GM06990 (cell line): ENCODE results near the gene ATP2C2.

Experiments used
- DNase-seq: peaks from one replicate; pipeline ENCODE4 v3.0.0-alpha.2; 2011; ENCODE audit not compliant: insufficient read length; ENCODE audit errors: extremely low read depth
- H3K27me3 ChIP-seq: replicated peaks from 2 replicates; pipeline ENCODE4 v1.6.0; 2011; ENCODE audit warnings: low read length; ENCODE audit not compliant: control insufficient read depth, insufficient read depth
- H3K36me3 ChIP-seq: 2 replicates; pipeline ENCODE4 v1.5.1; 2011; ENCODE audit warnings: low read length; ENCODE audit not compliant: control insufficient read depth, insufficient read depth
- H3K4me3 ChIP-seq: replicated peaks from 2 replicates; pipeline ENCODE4 v1.5.1; 2011; ENCODE audit warnings: low read depth, mild to moderate bottlenecking, control low read depth, low read length
- CTCF ChIP-seq: IDR thresholded peaks from 2 replicates; pipeline ENCODE4 v1.5.1; 2011; ENCODE audit warnings: low read length, control low read depth, mild to moderate bottlenecking, inconsistent platforms; ENCODE audit not compliant: insufficient read depth, poor library complexity, severe bottlenecking

The ATP2C2 gene

GRCh38 chr16:84358601-84359295, 9.6 kb upstream of the ATP2C2 start:
- Histone ChIP-seq H3K27me3 (no peaks in the 10 kb centered on the region), H3K36me3 (no peaks in the 10 kb centered on the region), H3K4me3 (no peak overlapping the region)
- DNase-seq: no peak
- TF ChIP-seq CTCF: no peak

DNA sequence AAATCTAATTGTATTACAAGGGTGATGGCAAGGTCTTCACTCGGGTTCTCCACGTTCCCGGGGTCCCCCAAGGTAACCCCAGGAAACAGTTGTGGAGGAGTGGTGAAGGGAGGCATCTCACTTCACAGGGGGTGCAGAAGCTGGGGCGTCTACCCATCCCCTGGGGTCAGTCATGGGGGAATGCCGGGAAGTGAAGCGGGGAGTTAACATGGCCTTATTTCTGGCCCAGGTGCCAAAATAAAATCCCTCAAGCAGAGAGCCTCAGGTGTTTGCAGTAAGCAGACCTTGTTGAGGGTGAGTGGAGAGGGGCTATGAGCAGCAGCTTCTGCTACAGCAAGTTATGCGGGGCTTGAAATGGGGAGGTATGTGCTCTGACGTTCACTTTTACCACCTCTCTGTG, 9.0 kb upstream of the ATP2C2 start:
- TF ChIP-seq CTCF: no peak
- no peak overlapping the region for H3K4me3 ChIP-seq
- H3K36me3 ChIP-seq: no peaks in the 10 kb centered on the region
- no peak for DNase-seq
- no peaks in the 10 kb centered on the region for H3K27me3 ChIP-seq

GRCh38 chr16:84360170-84360569, 8.2 kb upstream of the ATP2C2 start:
- no peak for TF ChIP-seq CTCF
- DNase-seq: no peak
- Histone ChIP-seq H3K36me3 (no peaks in the 10 kb centered on the region), H3K27me3 (no peaks in the 10 kb centered on the region), H3K4me3 (no peak overlapping the region)

DNA sequence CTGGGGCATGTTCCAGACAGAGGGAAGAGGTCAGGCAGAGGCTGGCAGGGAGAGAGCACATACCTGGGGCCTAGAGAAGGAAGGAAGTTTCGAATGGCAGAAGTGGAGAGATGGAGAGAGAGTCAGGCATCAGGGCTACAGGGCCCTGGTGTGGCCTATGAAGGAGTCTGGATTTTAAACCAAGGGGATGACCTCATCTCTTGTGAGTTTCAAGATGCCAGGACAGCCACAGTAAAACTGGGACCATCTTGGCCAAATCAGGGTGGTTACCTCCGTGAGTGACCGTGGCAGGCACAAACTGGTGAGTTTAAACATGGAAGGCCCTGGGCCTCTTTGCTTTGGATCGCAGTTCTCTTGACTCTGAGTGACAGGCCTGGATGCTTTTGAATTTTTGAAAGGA, 7.6 kb upstream of the ATP2C2 start:
- no peaks in the 10 kb centered on the region for H3K27me3 ChIP-seq
- no peak for DNase-seq
- no peak overlapping the region for H3K4me3 ChIP-seq
- TF ChIP-seq CTCF: no peak
- no peaks in the 10 kb centered on the region for H3K36me3 ChIP-seq

- Histone ChIP-seq H3K4me3 (no peak overlapping the region), H3K36me3 (no peaks in the 10 kb centered on the region), H3K27me3 (no peaks in the 10 kb centered on the region)
- TF ChIP-seq CTCF: no peak
- DNase-seq: no peak
Measured at GRCh38 chr16:84361546-84361945, 6.8 kb upstream of the ATP2C2 start.

- TF ChIP-seq CTCF: no peak
- Histone ChIP-seq H3K4me3 (no peak overlapping the region), H3K27me3 (peaks cover under 1% of the 10 kb centered on the region; the same call in 1 of the 2 replicates), H3K36me3 (no peaks in the 10 kb centered on the region)
- no peak for DNase-seq
Measured at GRCh38 chr16:84362471-84362941, 5.8 kb upstream of the ATP2C2 start.
